HEK293T (cell line): ENCODE results near the gene ALOX12.

Experiments
- BHLHE40 ChIP-seq: fragments of 450-650 bp; IDR thresholded peaks from 2 replicates; pipeline ENCODE4 v1.6.1; 2016; ENCODE audit warnings: mild to moderate bottlenecking, moderate library complexity, borderline replicate concordance
- FOXA1 ChIP-seq: fragments of 450-650 bp; IDR thresholded peaks from 2 replicates; pipeline ENCODE4 v1.6.1; 2016; ENCODE audit warnings: mild to moderate bottlenecking
- FOXK2 ChIP-seq: fragments of 450-650 bp; IDR thresholded peaks from 2 replicates; pipeline ENCODE4 v1.6.1; 2016; ENCODE audit warnings: mild to moderate bottlenecking
- FOXM1 ChIP-seq: fragments of 450-650 bp; IDR thresholded peaks from 2 replicates; pipeline ENCODE4 v1.6.1; 2017; ENCODE audit warnings: mild to moderate bottlenecking, borderline replicate concordance
- HDGF ChIP-seq: fragments of 450-650 bp; IDR thresholded peaks from 2 replicates; pipeline ENCODE4 v1.6.1; 2017; ENCODE audit warnings: antibody characterized with exemption, borderline replicate concordance
- LEF1 ChIP-seq: fragments of 450-650 bp; IDR thresholded peaks from 2 replicates; pipeline ENCODE4 v1.6.1; 2017; ENCODE audit warnings: mild to moderate bottlenecking, borderline replicate concordance
- NFRKB ChIP-seq: fragments of 450-650 bp; IDR thresholded peaks from 2 replicates; pipeline ENCODE4 v1.6.1; 2016; ENCODE audit warnings: mild to moderate bottlenecking, moderate library complexity
- SUZ12 ChIP-seq: fragments of 450-650 bp; IDR thresholded peaks from 2 replicates; pipeline ENCODE4 v1.6.1; 2016; ENCODE audit warnings: mild to moderate bottlenecking
- TARDBP ChIP-seq: fragments of 450-650 bp; IDR thresholded peaks from 2 replicates; pipeline ENCODE4 v1.6.1; 2016
- ZNF384 ChIP-seq: fragments of 450-650 bp; IDR thresholded peaks from 2 replicates; pipeline ENCODE4 v1.6.1; 2016
- TF ChIP-seq, protein P1 (sequence below): fragments of 450-650 bp; IDR thresholded peaks from 2 replicates; pipeline ENCODE4 v1.6.1; 2016

DNA sequence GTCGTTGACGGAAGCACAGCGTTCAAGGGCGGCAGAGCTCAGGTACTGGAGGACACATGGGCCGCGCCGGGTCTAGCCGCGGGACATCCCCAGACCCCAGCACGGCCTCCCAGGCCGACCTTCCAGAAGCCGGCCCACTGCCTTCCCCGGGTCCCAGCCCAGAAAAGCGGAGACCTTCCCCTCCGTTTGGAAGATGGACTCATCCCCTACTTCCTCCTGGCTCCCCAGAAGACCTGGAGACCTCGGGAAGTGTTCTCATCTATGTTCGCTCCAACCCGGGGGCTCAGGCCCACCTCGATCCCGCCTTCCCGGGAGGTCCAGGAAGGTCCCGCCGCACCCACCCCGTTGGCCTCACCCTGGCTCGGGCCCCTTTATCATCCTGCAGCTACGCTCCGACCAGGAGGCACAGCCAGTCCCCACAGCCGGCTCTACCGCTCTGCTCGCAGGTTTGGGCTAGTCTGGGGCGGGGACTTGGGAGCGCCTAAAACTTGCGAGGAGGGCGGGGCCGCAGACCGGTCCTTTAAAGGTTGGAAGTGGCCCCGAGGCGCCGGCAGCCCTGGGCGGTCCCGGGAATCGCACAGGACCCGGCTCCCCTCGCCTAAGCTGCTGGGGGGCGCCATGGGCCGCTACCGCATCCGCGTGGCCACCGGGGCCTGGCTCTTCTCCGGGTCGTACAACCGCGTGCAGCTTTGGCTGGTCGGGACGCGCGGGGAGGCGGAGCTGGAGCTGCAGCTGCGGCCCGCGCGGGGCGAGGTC lies at the start of gene ALOX12:
- TF ChIP-seq, protein P1, sequence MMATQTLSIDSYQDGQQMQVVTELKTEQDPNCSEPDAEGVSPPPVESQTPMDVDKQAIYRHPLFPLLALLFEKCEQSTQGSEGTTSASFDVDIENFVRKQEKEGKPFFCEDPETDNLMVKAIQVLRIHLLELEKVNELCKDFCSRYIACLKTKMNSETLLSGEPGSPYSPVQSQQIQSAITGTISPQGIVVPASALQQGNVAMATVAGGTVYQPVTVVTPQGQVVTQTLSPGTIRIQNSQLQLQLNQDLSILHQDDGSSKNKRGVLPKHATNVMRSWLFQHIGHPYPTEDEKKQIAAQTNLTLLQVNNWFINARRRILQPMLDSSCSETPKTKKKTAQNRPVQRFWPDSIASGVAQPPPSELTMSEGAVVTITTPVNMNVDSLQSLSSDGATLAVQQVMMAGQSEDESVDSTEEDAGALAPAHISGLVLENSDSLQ: no peak
- TF ChIP-seq FOXK2: no peak
- no peak for TF ChIP-seq BHLHE40
- no peak for TF ChIP-seq SUZ12
- no peak for TF ChIP-seq NFRKB
- no peak for TF ChIP-seq FOXA1
- no peak for TF ChIP-seq FOXM1
- TF ChIP-seq TARDBP: no peak
- TF ChIP-seq ZNF384: no peak
- no peak for TF ChIP-seq HDGF
- no peak for TF ChIP-seq LEF1
